ENCODE results near the gene METAP2. TPM values are rescaled to one million over a fixed set of nuclear protein-coding genes. Genes with fewer than 3 reads are reported as not detected.
"Not testable (repeated sequence)": the region's sequence is repeated elsewhere in the genome, so short reads cannot be mapped to it uniquely, and the experiment has no call there.

The METAP2 gene
- total RNA-seq, 1 experiment from 2014 or later = 86.1 TPM

DNA sequence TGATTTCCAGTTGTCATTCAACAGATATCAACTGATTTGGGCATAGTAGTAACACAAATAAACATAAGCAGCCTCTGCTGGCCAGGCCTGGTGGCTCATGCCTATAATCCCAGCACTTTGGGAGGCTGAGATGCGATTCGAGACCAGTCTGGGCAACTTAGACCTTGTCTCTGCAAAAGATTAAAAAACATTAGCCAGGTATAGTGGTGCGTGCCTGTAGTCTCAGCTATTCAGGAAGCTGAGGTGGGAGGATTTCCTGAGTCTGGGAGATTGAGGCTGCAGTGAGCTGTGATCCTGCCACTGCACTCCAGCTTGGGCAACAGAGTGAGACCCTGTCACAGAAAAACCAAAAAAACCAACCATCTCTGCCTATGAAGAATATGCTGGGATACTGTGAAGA lies 7.1 kb downstream of the METAP2 start:
- Histone ChIP-seq H3K27ac (ENCODE audit: low read length) (no peak overlapping the region), H3K27me3 (ENCODE audit: control insufficient read depth, insufficient read depth, low read length) (no peaks in the 10 kb centered on the region), H3K4me1 (ENCODE audit: control insufficient read depth, insufficient read depth, low read length) (no peaks in the 10 kb centered on the region), H3K36me3 (ENCODE audit: control insufficient read depth, insufficient read depth, low read length) (peaks cover 33% of the 10 kb centered on the region), H3K4me3 (ENCODE audit: low read depth in 2 of 2, low read length in 2 of 2) (no peak overlapping the region), H3K9me3 (ENCODE audit: control insufficient read depth, insufficient read depth, low read depth, low read length) (no peaks in the 10 kb centered on the region)
- intact Hi-C loops (cut with micrococcal nuclease; ENCODE audit: unreplicated experiment) = no loop called here
- no peak for ATAC-seq
- ChIA-PET POLR2A (no interaction called here), CTCF (no interaction called here)
- DNase-seq (ENCODE audit: low read depth, low spot score) = no peak
- in situ Hi-C loops (cut with HindIII; ENCODE audit: low pct_unique_long_range_greater_than_20kb, low sequenced_read_pairs) = no loop called here
- no TSS peak for BruUV-seq (replicated peaks)
- TF ChIP-seq, protein P1, sequence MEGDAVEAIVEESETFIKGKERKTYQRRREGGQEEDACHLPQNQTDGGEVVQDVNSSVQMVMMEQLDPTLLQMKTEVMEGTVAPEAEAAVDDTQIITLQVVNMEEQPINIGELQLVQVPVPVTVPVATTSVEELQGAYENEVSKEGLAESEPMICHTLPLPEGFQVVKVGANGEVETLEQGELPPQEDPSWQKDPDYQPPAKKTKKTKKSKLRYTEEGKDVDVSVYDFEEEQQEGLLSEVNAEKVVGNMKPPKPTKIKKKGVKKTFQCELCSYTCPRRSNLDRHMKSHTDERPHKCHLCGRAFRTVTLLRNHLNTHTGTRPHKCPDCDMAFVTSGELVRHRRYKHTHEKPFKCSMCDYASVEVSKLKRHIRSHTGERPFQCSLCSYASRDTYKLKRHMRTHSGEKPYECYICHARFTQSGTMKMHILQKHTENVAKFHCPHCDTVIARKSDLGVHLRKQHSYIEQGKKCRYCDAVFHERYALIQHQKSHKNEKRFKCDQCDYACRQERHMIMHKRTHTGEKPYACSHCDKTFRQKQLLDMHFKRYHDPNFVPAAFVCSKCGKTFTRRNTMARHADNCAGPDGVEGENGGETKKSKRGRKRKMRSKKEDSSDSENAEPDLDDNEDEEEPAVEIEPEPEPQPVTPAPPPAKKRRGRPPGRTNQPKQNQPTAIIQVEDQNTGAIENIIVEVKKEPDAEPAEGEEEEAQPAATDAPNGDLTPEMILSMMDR (IDR thresholded peaks at IDR 0.05) = no peak

DNA sequence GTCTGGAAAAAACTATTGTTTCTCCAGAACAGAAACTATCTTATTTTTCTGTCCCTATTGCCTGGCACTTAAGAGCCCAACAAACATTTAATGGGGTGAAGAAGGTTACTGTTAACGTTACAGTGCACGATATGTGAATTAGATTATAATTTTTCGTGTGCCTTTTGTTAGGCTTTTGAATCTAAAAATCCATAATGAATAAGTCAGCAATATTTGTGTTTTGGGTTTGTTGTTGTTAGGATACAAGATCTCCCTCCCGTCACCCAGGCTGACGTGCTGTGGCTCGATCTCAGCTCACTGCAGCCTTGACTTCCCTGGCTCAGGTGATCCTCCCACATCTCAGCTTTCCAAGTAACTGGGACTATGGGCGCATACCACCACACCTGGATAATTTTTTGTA lies 7.9 kb downstream of the METAP2 start:
- ChIA-PET POLR2A (no interaction called here), CTCF (no interaction called here)
- DNase-seq (ENCODE audit: low read depth, low spot score) (no peak), ATAC-seq (no peak)
- BruUV-seq (replicated peaks) = no TSS peak
- H3K27me3 ChIP-seq (ENCODE audit: control insufficient read depth, insufficient read depth, low read length) = no peaks in the 10 kb centered on the region
- intact Hi-C loops (cut with micrococcal nuclease; ENCODE audit: unreplicated experiment) = no loop called here
- H3K4me1 ChIP-seq (ENCODE audit: control insufficient read depth, insufficient read depth, low read length) = no peaks in the 10 kb centered on the region
- H3K4me3 ChIP-seq (ENCODE audit: low read depth in 2 of 2, low read length in 2 of 2) = no peak overlapping the region
- TF ChIP-seq, protein P2, sequence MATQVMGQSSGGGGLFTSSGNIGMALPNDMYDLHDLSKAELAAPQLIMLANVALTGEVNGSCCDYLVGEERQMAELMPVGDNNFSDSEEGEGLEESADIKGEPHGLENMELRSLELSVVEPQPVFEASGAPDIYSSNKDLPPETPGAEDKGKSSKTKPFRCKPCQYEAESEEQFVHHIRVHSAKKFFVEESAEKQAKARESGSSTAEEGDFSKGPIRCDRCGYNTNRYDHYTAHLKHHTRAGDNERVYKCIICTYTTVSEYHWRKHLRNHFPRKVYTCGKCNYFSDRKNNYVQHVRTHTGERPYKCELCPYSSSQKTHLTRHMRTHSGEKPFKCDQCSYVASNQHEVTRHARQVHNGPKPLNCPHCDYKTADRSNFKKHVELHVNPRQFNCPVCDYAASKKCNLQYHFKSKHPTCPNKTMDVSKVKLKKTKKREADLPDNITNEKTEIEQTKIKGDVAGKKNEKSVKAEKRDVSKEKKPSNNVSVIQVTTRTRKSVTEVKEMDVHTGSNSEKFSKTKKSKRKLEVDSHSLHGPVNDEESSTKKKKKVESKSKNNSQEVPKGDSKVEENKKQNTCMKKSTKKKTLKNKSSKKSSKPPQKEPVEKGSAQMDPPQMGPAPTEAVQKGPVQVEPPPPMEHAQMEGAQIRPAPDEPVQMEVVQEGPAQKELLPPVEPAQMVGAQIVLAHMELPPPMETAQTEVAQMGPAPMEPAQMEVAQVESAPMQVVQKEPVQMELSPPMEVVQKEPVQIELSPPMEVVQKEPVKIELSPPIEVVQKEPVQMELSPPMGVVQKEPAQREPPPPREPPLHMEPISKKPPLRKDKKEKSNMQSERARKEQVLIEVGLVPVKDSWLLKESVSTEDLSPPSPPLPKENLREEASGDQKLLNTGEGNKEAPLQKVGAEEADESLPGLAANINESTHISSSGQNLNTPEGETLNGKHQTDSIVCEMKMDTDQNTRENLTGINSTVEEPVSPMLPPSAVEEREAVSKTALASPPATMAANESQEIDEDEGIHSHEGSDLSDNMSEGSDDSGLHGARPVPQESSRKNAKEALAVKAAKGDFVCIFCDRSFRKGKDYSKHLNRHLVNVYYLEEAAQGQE (IDR thresholded peaks at IDR 0.05; ENCODE audit: insufficient read depth in 1 of 2, low read depth in 2 of 2, low read length in 1 of 2) = no peak
- no peak for TF ChIP-seq POLR2AphosphoS5 (IDR thresholded peaks at IDR 0.05; ENCODE audit: low read depth, low read length)
- no peak for TF ChIP-seq TCF7L2 (IDR thresholded peaks at IDR 0.05; ENCODE audit: low read depth, low read length)
- TF ChIP-seq, protein P1 (IDR thresholded peaks at IDR 0.05) = no peak
- TF ChIP-seq SIN3A (IDR thresholded peaks at IDR 0.05; ENCODE audit: borderline replicate concordance, insufficient read depth, low read depth, low read length) = no peak
- H3K9me3 ChIP-seq (ENCODE audit: control insufficient read depth, insufficient read depth, low read depth, low read length) = no peaks in the 10 kb centered on the region
- H3K27ac ChIP-seq (ENCODE audit: low read length) = no peak overlapping the region
- in situ Hi-C loops (cut with HindIII; ENCODE audit: low pct_unique_long_range_greater_than_20kb, low sequenced_read_pairs) = no loop called here
- peaks cover 33% of the 10 kb centered on the region for H3K36me3 ChIP-seq (ENCODE audit: control insufficient read depth, insufficient read depth, low read length)

DNA sequence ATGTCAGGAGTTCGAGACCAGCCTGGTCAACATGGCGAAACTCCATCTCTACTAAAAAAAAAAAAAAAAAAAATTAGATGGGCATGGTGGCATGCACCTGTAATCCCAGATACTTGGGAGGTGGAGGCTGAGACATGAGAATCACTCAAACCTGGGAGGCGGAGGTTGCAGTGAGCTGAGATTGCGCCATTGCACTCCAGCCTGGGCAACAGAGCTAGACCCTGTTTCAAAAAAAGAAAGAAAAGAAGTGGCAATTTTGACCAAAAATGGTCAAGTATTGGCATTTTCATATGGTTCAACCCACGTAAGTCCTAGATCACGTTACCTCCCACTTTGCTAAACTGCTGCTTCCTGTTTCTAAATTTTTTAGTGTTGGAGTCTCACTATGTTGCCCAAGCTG lies 8.6 kb downstream of the METAP2 start:
- H3K4me3 ChIP-seq (ENCODE audit: low read depth in 2 of 2, low read length in 2 of 2); ATAC-seq; intact Hi-C loops (cut with micrococcal nuclease; ENCODE audit: unreplicated experiment); H3K9me3 ChIP-seq (ENCODE audit: control insufficient read depth, insufficient read depth, low read depth, low read length); BruUV-seq (replicated peaks); H3K27ac ChIP-seq (ENCODE audit: low read length); H3K27me3 ChIP-seq (ENCODE audit: control insufficient read depth, insufficient read depth, low read length); H3K4me1 ChIP-seq (ENCODE audit: control insufficient read depth, insufficient read depth, low read length); in situ Hi-C loops (cut with HindIII; ENCODE audit: low pct_unique_long_range_greater_than_20kb, low sequenced_read_pairs); DNase-seq (ENCODE audit: low read depth, low spot score): not testable (repeated sequence)
- ChIA-PET POLR2A (interaction anchor here (0.6 kb wide), 1 partner anchor 132 kb away, joined by 8 read pairs; no protein-coding TSS in a partner anchor), CTCF (interaction anchor here (0.7 kb wide), 1 partner anchor 76 kb away, joined by 5 read pairs; no protein-coding TSS in a partner anchor)
- peaks cover 30% of the 10 kb centered on the region for H3K36me3 ChIP-seq (ENCODE audit: control insufficient read depth, insufficient read depth, low read length)

Data from Panc1 (cell line).